Measurements from ENCODE around the gene TTLL10. TPM values are rescaled to one million over a fixed set of nuclear protein-coding genes. Genes with fewer than 3 reads are reported as not detected.
"Not testable (repeated sequence)": the region's sequence is repeated elsewhere in the genome, so short reads cannot be mapped to it uniquely, and the experiment has no call there.

Gene TTLL10
- total and polyA plus RNA-seq, 2 donors from 2014 or later = 1.5 TPM; not detected in 1

DNA sequence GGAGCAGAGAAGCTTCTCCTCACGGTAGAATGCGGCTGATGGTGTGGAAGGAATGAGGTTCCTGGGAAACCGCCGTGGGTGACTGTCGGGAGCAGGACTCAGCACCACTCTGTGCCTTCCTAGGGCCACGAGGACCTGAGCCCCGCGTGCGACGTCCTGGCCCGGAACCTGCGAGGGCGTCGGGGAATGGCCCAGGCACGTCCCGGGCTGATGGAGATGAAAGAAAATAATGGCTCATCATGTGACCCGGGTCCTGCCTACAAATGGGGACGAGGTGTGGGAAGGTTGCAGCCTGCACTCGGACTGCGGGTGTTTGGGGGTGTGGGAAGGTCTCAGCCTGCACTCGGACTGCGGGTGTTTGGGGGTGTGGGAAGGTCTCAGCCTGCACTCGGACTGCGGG, 25.1 kb upstream of the TTLL10 start:
- Histone ChIP-seq H3K27me3 (ENCODE audit: control insufficient read depth, insufficient read depth, low read length) (no peaks in the 10 kb centered on the region), H3K36me3 (ENCODE audit: control insufficient read depth in 2 of 3, insufficient read depth in 3 of 3, low read length in 3 of 3) (no peaks in the 10 kb centered on the region), H3K9me3 (ENCODE audit: control insufficient read depth in 2 of 3, insufficient read depth in 1 of 3, low read length in 3 of 3) (no peaks in the 10 kb centered on the region), H3K9ac (ENCODE audit: low read length in 3 of 3) (no peak overlapping the region), H3K4me3 (ENCODE audit: low read length in 3 of 3) (no peak overlapping the region), H3K4me1 (ENCODE audit: control insufficient read depth in 2 of 3, insufficient read depth in 2 of 3, low read depth in 1 of 3, low read length in 3 of 3) (no peaks in the 10 kb centered on the region), H3K27ac (ENCODE audit: low read depth in 2 of 2, low read length in 2 of 2) (no peak overlapping the region)
- intact Hi-C loops (cut with DNase I) = no loop called here
- FAIRE-seq = no peak
- DNase-seq = no peak
- TF ChIP-seq CTCF (IDR thresholded peaks at IDR 0.05; ENCODE audit: borderline replicate concordance, extremely low read depth, insufficient read depth) = no peak

DNA sequence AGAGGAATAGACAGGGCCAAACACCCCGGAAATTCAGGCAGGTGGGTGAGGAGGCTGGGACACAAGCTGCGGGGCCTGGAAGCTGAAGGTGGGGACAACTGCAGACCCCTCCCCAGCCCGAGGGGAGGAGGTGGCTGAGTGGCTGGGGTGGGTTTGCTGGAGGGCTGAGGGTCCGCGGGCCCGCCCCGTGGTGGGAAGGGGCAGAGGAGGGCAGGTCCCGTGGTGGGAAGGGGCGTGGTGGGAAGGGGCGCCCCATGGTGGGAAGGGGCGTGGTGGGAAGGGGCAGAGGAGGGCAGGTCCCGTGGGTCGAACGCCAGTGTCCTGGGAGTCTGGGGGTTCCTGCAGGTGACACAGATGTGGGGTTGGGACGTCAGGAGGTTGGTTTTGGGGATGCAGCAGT, 24.3 kb upstream of the TTLL10 start:
- Histone ChIP-seq H3K9me3 (ENCODE audit: control insufficient read depth in 2 of 3, insufficient read depth in 1 of 3, low read length in 3 of 3) (no peaks in the 10 kb centered on the region), H3K27ac (ENCODE audit: low read depth in 2 of 2, low read length in 2 of 2) (no peak overlapping the region), H3K27me3 (ENCODE audit: control insufficient read depth, insufficient read depth, low read length) (no peaks in the 10 kb centered on the region), H3K36me3 (ENCODE audit: control insufficient read depth in 2 of 3, insufficient read depth in 3 of 3, low read length in 3 of 3) (no peaks in the 10 kb centered on the region), H3K9ac (ENCODE audit: low read length in 3 of 3) (no peak overlapping the region), H3K4me1 (ENCODE audit: control insufficient read depth in 2 of 3, insufficient read depth in 2 of 3, low read depth in 1 of 3, low read length in 3 of 3) (no peaks in the 10 kb centered on the region), H3K4me3 (ENCODE audit: low read length in 3 of 3) (no peak overlapping the region)
- DNase-seq (no peak), FAIRE-seq (no peak)
- intact Hi-C loops (cut with DNase I) = no loop called here
- no peak for TF ChIP-seq CTCF (IDR thresholded peaks at IDR 0.05; ENCODE audit: borderline replicate concordance, extremely low read depth, insufficient read depth)

GRCh38 chr1:1150100-1150499, 23.6 kb upstream of the TTLL10 start:
- FAIRE-seq (no peak), DNase-seq (no peak)
- TF ChIP-seq CTCF (IDR thresholded peaks at IDR 0.05; ENCODE audit: borderline replicate concordance, extremely low read depth, insufficient read depth) = no peak
- intact Hi-C loops (cut with DNase I) = no loop called here
- Histone ChIP-seq H3K27ac (ENCODE audit: low read depth in 2 of 2, low read length in 2 of 2) (no peak overlapping the region), H3K9me3 (ENCODE audit: control insufficient read depth in 2 of 3, insufficient read depth in 1 of 3, low read length in 3 of 3) (no peaks in the 10 kb centered on the region), H3K4me1 (ENCODE audit: control insufficient read depth in 2 of 3, insufficient read depth in 2 of 3, low read depth in 1 of 3, low read length in 3 of 3) (no peaks in the 10 kb centered on the region), H3K4me3 (ENCODE audit: low read length in 3 of 3) (no peak overlapping the region), H3K27me3 (ENCODE audit: control insufficient read depth, insufficient read depth, low read length) (no peaks in the 10 kb centered on the region), H3K36me3 (ENCODE audit: control insufficient read depth in 2 of 3, insufficient read depth in 3 of 3, low read length in 3 of 3) (no peaks in the 10 kb centered on the region), H3K9ac (ENCODE audit: low read length in 3 of 3) (no peak overlapping the region)

DNA sequence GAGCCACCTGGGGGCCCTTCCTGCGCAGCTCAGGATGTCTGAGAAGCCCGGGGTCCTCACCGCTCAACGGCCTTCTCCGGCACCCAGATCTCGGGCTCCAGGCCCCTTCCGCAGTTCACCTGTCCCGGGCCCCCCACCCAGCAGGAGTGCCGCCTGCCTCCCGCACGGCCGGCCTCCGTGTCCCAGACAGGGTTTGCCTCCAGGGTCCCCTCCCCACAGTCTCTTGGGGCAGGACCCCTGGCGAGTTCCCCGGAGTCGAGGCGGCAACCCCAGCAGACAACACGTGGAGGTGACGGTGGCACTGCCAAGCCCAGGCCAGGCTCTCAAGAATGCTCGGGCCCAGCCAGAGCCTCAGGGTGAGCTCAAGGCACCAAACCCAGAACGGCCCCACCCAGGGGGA, 22.4 kb upstream of the TTLL10 start:
- no peak for DNase-seq
- H3K9ac ChIP-seq (ENCODE audit: low read length in 3 of 3) = no peak overlapping the region
- no peaks in the 10 kb centered on the region for H3K36me3 ChIP-seq (ENCODE audit: control insufficient read depth in 2 of 3, insufficient read depth in 3 of 3, low read length in 3 of 3)
- H3K4me1 ChIP-seq (ENCODE audit: control insufficient read depth in 2 of 3, insufficient read depth in 2 of 3, low read depth in 1 of 3, low read length in 3 of 3) = peaks cover 0 to 4% (median 0%) of the 10 kb centered on the region in 3 donors
- no peak for TF ChIP-seq CTCF (IDR thresholded peaks at IDR 0.05; ENCODE audit: borderline replicate concordance, extremely low read depth, insufficient read depth)
- no peak overlapping the region for H3K27ac ChIP-seq (ENCODE audit: low read depth in 2 of 2, low read length in 2 of 2)
- no peaks in the 10 kb centered on the region for H3K9me3 ChIP-seq (ENCODE audit: control insufficient read depth in 2 of 3, insufficient read depth in 1 of 3, low read length in 3 of 3)
- intact Hi-C loops (cut with DNase I) = no loop called here
- no peak for FAIRE-seq
- H3K27me3 ChIP-seq (ENCODE audit: control insufficient read depth, insufficient read depth, low read length) = no peaks in the 10 kb centered on the region
- no peak overlapping the region for H3K4me3 ChIP-seq (ENCODE audit: low read length in 3 of 3)

DNA sequence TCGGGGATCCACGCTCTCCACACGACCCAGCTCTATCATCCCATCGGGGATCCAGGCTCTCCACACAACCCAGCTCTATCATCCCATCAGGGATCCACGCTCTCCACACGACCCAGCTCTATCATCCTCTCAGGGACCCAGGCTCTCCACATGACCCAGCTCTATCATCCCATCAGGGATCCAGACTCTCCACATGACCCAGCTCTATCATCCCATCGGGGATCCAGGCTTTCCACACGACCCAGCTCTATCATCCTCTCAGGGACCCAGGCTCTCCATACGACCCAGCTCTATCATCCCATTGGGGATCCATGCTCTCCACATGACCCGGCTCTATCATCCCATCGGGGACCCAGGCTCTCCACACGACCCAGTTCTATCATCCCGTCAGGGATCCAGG, 21.2 kb upstream of the TTLL10 start:
- H3K9ac ChIP-seq (ENCODE audit: low read length in 3 of 3); H3K4me3 ChIP-seq (ENCODE audit: low read length in 3 of 3); H3K4me1 ChIP-seq (ENCODE audit: control insufficient read depth in 2 of 3, insufficient read depth in 2 of 3, low read depth in 1 of 3, low read length in 3 of 3); H3K36me3 ChIP-seq (ENCODE audit: control insufficient read depth in 2 of 3, insufficient read depth in 3 of 3, low read length in 3 of 3); H3K27ac ChIP-seq (ENCODE audit: low read depth in 2 of 2, low read length in 2 of 2); DNase-seq; H3K9me3 ChIP-seq (ENCODE audit: control insufficient read depth in 2 of 3, insufficient read depth in 1 of 3, low read length in 3 of 3); FAIRE-seq; H3K27me3 ChIP-seq (ENCODE audit: control insufficient read depth, insufficient read depth, low read length); intact Hi-C loops (cut with DNase I): not testable (repeated sequence)

GRCh38 chr1:1153215-1153614, 20.5 kb upstream of the TTLL10 start:
- not testable (repeated sequence) for FAIRE-seq

More at GRCh38 chr1:1153215-1153614, 20.5 kb upstream of the TTLL10 start:
- H3K4me1 ChIP-seq (ENCODE audit: control insufficient read depth in 2 of 3, insufficient read depth in 2 of 3, low read depth in 1 of 3, low read length in 3 of 3); H3K9ac ChIP-seq (ENCODE audit: low read length in 3 of 3); DNase-seq; H3K27me3 ChIP-seq (ENCODE audit: control insufficient read depth, insufficient read depth, low read length); H3K36me3 ChIP-seq (ENCODE audit: control insufficient read depth in 2 of 3, insufficient read depth in 3 of 3, low read length in 3 of 3); intact Hi-C loops (cut with DNase I); H3K4me3 ChIP-seq (ENCODE audit: low read length in 3 of 3); H3K9me3 ChIP-seq (ENCODE audit: control insufficient read depth in 2 of 3, insufficient read depth in 1 of 3, low read length in 3 of 3); H3K27ac ChIP-seq (ENCODE audit: low read depth in 2 of 2, low read length in 2 of 2): not testable (repeated sequence)

Measured in kidney (tissue), 14 donors.